MM.1S (cell line): ENCODE results near the gene INPP5D.

ENCODE experiments used
- CTCF ChIP-seq: fragments of 300-600 bp; sonication (generic); IDR thresholded peaks from 2 replicates; pipeline ENCODE4 v1.5.1; 2016; ENCODE audit warnings: antibody characterized with exemption, low read length, mixed read lengths
- EZH2 ChIP-seq: fragments of 300-600 bp; sonication (generic); optimal IDR thresholded peaks from 2 replicates; pipeline ENCODE3; 2017; ENCODE audit warnings: low read depth, mild to moderate bottlenecking, antibody characterized with exemption, low read length, mixed read lengths

- TF ChIP-seq CTCF (no peak), EZH2 (no peak)
Measured at GRCh38 chr2:233241803-233242202, 181.7 kb downstream of the INPP5D start.
